GM18870 (cell line): ENCODE results near the gene ANXA1.

Experiments used
- ATAC-seq: cut with Tn5 transposase; IDR thresholded peaks from one replicate; pipeline ENCODE4 v1.9.1; 2021; ENCODE audit warnings: moderate library complexity; ENCODE audit not compliant: unreplicated experiment

The ANXA1 gene

DNA sequence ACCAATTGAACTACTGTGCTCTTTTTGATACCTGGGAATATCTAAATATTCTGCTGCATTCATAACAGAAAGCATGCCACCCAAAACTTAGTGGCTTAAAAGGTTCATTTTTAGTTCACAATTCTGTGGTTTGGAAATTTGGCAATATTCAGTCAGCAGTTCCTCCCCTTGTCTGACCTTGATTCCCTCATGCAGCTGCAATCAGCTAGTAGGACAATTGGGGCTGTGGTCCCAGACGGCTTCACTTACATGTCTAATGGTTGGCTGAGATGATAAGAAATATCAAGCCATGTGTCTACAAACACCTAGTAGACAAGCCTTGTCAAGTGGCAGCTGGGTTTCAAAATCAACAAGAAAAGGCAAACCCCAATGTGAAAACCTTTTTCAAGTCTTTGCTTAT, 51.3 kb downstream of the ANXA1 start:
- ATAC-seq = no peak

GRCh38 chr9:73204936-73205335, 53.3 kb downstream of the ANXA1 start:
- no peak for ATAC-seq

DNA sequence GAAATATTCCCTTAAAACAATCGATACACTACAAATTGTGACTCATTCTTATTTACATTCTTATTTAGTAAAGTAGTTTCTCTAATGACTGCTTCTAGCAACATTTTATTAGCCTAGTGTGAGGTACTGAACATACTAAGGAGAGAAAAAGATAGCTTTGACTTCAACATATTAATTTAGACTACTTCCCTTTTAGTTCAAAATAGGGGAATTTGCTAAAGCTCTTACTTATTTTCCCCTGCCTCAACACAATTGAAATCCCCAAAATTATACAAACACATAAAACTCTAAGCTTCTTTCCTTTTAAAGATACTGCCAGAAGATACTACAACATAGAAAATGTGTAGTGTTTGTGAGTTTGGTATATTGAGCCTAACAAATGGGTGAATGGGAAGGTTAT, 55.2 kb downstream of the ANXA1 start:
- ATAC-seq = no peak

DNA sequence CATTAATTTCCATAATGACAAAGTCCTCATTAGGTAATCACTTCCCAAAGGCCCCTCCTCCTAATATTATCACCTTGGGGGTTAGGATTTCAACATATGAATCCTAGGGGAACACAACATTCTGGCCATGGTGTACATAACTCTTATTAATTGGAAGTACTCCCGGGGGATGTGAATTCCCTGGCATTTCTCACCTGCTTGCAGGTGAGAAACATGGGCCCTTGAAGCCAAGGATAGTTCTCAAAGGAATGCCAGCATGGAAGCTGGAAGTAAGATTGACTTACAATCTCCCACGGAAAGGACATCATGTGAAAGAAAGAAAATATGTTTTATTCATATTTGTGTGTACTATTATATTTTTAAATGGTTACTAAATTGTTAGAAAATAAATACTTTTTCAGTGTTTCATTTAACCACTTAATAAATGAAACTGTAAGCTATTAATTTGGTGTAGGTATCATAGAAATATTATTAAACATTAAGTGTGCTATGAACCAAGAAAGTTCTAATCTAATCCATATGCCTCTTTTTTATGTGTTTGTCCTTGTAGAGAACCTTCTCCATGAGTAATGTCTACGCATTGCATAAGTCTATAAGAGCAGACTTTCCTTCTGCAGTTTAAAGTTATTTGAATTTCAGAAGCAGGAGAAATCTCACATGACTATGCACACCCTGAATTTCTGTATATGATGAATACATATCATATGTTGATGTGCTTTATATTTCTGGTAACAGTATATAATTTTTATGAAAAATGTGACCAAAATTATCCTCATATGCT, 59.4 kb downstream of the ANXA1 start:
- ATAC-seq = no peak

- no peak for ATAC-seq
Observed at GRCh38 chr9:73213300-73213699, 61.6 kb downstream of the ANXA1 start.

DNA sequence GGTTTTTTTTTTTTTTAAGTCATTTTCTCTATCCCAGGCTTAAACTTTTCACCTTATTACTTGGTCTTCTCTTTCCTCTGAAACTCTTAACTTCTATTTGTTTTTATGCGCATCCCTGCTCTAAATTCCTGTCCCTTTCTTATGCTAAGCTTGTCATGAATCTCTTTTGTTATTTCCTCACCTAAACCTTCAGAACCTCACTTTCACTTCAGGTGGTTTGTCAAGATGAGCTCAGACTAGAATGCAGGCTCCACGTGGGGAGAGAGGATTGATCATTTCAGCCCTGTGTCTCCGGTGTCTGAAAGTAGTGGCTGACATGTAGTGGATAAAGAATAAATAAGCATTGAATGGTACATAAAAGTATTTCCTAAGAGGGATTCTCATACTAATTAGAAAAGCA, 63.6 kb downstream of the ANXA1 start:
- no peak for ATAC-seq

- no peak for ATAC-seq
Observed at GRCh38 chr9:73216100-73216499, 64.4 kb downstream of the ANXA1 start.
